Activated naive CD8-positive, alpha-beta T cell treated with anti-CD3 and anti-CD28 coated beads for 36 hours (primary cell): ENCODE data around the gene SPNS1. TPM values are rescaled to one million over a fixed set of nuclear protein-coding genes. Genes with fewer than 3 reads are reported as not detected.
A peak's percentile ranks its signal among the peaks of the same experiment; 100 is the strongest.
"Not testable (repeated sequence)": the region's sequence is repeated elsewhere in the genome, so short reads cannot be mapped to it uniquely, and the experiment has no call there.

Experiments
- DNase-seq: peaks from one replicate; pipeline ENCODE4 v3.0.0; 2021
- H3K27ac Mint-ChIP-seq: one replicate; pipeline ENCODE4 v1.8.0; 2022; ENCODE audit warnings: mild to moderate bottlenecking, moderate library complexity, mixed read lengths
- H3K27me3 Mint-ChIP-seq: one replicate; pipeline ENCODE4 v1.8.0; 2022; ENCODE audit warnings: mild to moderate bottlenecking, mixed read lengths
- H3K36me3 Mint-ChIP-seq: one replicate; pipeline ENCODE4 v1.8.0; 2021; ENCODE audit warnings: mild to moderate bottlenecking, mixed read lengths
- H3K4me1 Mint-ChIP-seq: one replicate; pipeline ENCODE4 v1.8.0; 2021; ENCODE audit warnings: mixed read lengths
- H3K4me3 Mint-ChIP-seq: one replicate; pipeline ENCODE4 v1.8.0; 2022; ENCODE audit warnings: mild to moderate bottlenecking, moderate library complexity, mixed read lengths
- H3K9me3 Mint-ChIP-seq: one replicate; pipeline ENCODE4 v1.8.0; 2022; ENCODE audit warnings: mixed read lengths
- total RNA-seq, 2 experiments: library from RNA; stranded (reverse); gene quantifications; one replicate each; pipeline ENCODE4 v1.2.3, GENCODE V29; 2021

SPNS1 gene
- total RNA-seq: 10 to 100 TPM; 24.4 to 26.3 TPM

GRCh38 chr16:28974437-28975157, at the start of gene SPNS1:
SPNS1 (plus strand) TSS chr16:28974778; CDS start chr16:28975152, 374 bp downstream.
- peak within 1 kb of the TSS; percentile 95 for H3K4me3 Mint-ChIP-seq
- H3K4me1 Mint-ChIP-seq: peaks cover 27% of the 10 kb centered on the region
- no peaks in the 10 kb centered on the region for H3K9me3 Mint-ChIP-seq
- H3K27me3 Mint-ChIP-seq: no peaks in the 10 kb centered on the region
- peak; percentile 96 for DNase-seq
- peak within 1 kb of the TSS; percentile 95 for H3K27ac Mint-ChIP-seq
- H3K36me3 Mint-ChIP-seq: peaks cover 2% of the 10 kb centered on the region

- Mint-ChIP-seq H3K4me3 (peak overlapping the region; percentile 96), H3K4me1 (peaks cover 22% of the 10 kb centered on the region), H3K27me3 (no peaks in the 10 kb centered on the region)
These were observed 49.0 kb upstream of the SPNS1 start for GRCh38 chr16:28925386-28926228.

GRCh38 chr16:28926284-28926683, 48.3 kb upstream of the SPNS1 start:
- DNase-seq, H3K9me3 Mint-ChIP-seq, H3K36me3 Mint-ChIP-seq, H3K27me3 Mint-ChIP-seq: not testable (repeated sequence)
- Mint-ChIP-seq H3K4me3 (peak overlapping the region; percentile 96), H3K4me1 (peaks cover 29% of the 10 kb centered on the region), H3K27ac (peak overlapping the region; percentile 98)

More at GRCh38 chr16:28925386-28926228, 49.0 kb upstream of the SPNS1 start:
- peak overlapping the region; percentile 98 for H3K27ac Mint-ChIP-seq
- peaks cover 6% of the 10 kb centered on the region for H3K36me3 Mint-ChIP-seq
- peaks cover 3% of the 10 kb centered on the region for H3K9me3 Mint-ChIP-seq
- DNase-seq: peak; percentile 90

- no peak for DNase-seq
- Mint-ChIP-seq H3K27ac (no peak overlapping the region), H3K4me1 (peaks cover 29% of the 10 kb centered on the region), H3K9me3 (peaks cover 3% of the 10 kb centered on the region), H3K36me3 (no peaks in the 10 kb centered on the region), H3K27me3 (no peaks in the 10 kb centered on the region), H3K4me3 (no peak overlapping the region)
These were observed 46.8 kb upstream of the SPNS1 start for GRCh38 chr16:28927815-28928214.

- Mint-ChIP-seq H3K27ac (peak overlapping the region; percentile 67), H3K36me3 (peaks cover under 1% of the 10 kb centered on the region), H3K27me3 (no peaks in the 10 kb centered on the region), H3K9me3 (peaks cover 3% of the 10 kb centered on the region), H3K4me1 (peaks cover 19% of the 10 kb centered on the region), H3K4me3 (no peak overlapping the region)
- no peak for DNase-seq
These were observed 44.4 kb upstream of the SPNS1 start for GRCh38 chr16:28930203-28930602.

DNA sequence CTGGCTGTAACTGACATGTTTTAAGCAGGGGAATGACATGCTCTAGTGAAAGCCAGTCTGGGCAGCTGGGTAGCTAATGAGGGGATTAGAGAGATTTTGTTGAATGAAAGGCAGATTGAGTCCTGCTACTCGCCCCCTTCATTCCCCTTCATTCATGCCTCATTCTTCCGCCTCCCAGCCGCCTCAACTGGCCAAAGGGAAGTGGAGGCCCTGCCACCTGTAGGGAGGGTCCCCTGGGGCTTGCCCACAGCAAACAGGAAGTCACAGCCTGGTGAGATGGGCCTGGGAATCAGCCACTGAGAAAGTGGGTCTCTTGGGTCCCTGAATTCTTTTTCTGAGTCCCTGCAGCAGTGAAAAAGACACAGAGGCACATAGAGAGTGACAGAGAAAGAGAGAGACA, 43.9 kb upstream of the SPNS1 start:
- no peak overlapping the region for H3K4me3 Mint-ChIP-seq
- H3K27ac Mint-ChIP-seq: peak overlapping the region; percentile 67

GRCh38 chr16:28931801-28932225, 42.8 kb upstream of the SPNS1 start, which contains the start of gene CD19:
CD19 (plus strand) TSS chr16:28931971; CDS start chr16:28932001, 30 bp downstream.
- H3K9me3 Mint-ChIP-seq: no peaks in the 10 kb centered on the region
- H3K36me3 Mint-ChIP-seq: peaks cover 4% of the 10 kb centered on the region
- H3K27me3 Mint-ChIP-seq: no peaks in the 10 kb centered on the region
- peaks cover 25% of the 10 kb centered on the region for H3K4me1 Mint-ChIP-seq
- peak within 1 kb of the TSS; percentile 67 for H3K27ac Mint-ChIP-seq
- no peak for DNase-seq
- H3K4me3 Mint-ChIP-seq: peak within 1 kb of the TSS; percentile 47

More for the DNA sequence above, 43.9 kb upstream of the SPNS1 start:
- peaks cover 3% of the 10 kb centered on the region for H3K9me3 Mint-ChIP-seq
- no peak for DNase-seq
- H3K27me3 Mint-ChIP-seq: no peaks in the 10 kb centered on the region
- peaks cover 21% of the 10 kb centered on the region for H3K4me1 Mint-ChIP-seq
- peaks cover 4% of the 10 kb centered on the region for H3K36me3 Mint-ChIP-seq

- peaks cover 4% of the 10 kb centered on the region for H3K36me3 Mint-ChIP-seq
- H3K9me3 Mint-ChIP-seq: no peaks in the 10 kb centered on the region
- H3K27ac Mint-ChIP-seq: no peak overlapping the region
- peak overlapping the region; percentile 47 for H3K4me3 Mint-ChIP-seq
- no peaks in the 10 kb centered on the region for H3K27me3 Mint-ChIP-seq
- peaks cover 25% of the 10 kb centered on the region for H3K4me1 Mint-ChIP-seq
- DNase-seq: no peak
These were observed 42.0 kb upstream of the SPNS1 start for GRCh38 chr16:28932339-28933141.

GRCh38 chr16:28933171-28933570, 41.4 kb upstream of the SPNS1 start:
- Mint-ChIP-seq H3K4me3 (no peak overlapping the region), H3K9me3 (no peaks in the 10 kb centered on the region), H3K36me3 (peaks cover 4% of the 10 kb centered on the region), H3K27ac (no peak overlapping the region), H3K27me3 (no peaks in the 10 kb centered on the region), H3K4me1 (peaks cover 25% of the 10 kb centered on the region)
- no peak for DNase-seq

DNA sequence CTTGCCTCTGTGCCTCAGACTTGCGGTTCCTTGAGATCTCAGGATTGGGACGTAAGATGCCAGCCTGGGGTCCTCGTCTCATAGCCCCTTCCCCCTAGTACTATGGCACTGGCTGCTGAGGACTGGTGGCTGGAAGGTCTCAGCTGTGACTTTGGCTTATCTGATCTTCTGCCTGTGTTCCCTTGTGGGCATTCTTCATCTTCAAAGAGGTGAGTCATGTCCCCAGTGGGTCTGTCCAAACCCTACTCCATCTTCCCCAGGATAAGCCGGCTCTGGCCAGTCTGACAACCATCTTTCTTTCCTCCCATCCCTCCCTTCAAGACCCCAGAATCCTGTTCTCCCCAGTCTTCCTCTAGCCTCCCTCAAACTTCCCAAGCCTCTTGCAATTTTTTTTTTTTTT, 39.2 kb upstream of the SPNS1 start:
- Mint-ChIP-seq H3K9me3 (no peaks in the 10 kb centered on the region), H3K36me3 (peaks cover 4% of the 10 kb centered on the region), H3K4me1 (peaks cover 23% of the 10 kb centered on the region), H3K4me3 (peak overlapping the region; percentile 69), H3K27ac (no peak overlapping the region), H3K27me3 (no peaks in the 10 kb centered on the region)
- no peak for DNase-seq

GRCh38 chr16:28935924-28936783, 38.4 kb upstream of the SPNS1 start:
- no peaks in the 10 kb centered on the region for H3K27me3 Mint-ChIP-seq
- peak overlapping the region; percentile 69 for H3K4me3 Mint-ChIP-seq
- peak; percentile 89 for DNase-seq
- peaks cover 4% of the 10 kb centered on the region for H3K36me3 Mint-ChIP-seq
- peaks cover 15% of the 10 kb centered on the region for H3K4me1 Mint-ChIP-seq
- no peaks in the 10 kb centered on the region for H3K9me3 Mint-ChIP-seq
- peak overlapping the region; percentile 30 for H3K27ac Mint-ChIP-seq

- no peaks in the 10 kb centered on the region for H3K27me3 Mint-ChIP-seq
- peaks cover 4% of the 10 kb centered on the region for H3K36me3 Mint-ChIP-seq
- H3K4me1 Mint-ChIP-seq: peaks cover 13% of the 10 kb centered on the region
- H3K4me3 Mint-ChIP-seq: peak overlapping the region; percentile 69
- H3K9me3 Mint-ChIP-seq: no peaks in the 10 kb centered on the region
- DNase-seq: no peak
- H3K27ac Mint-ChIP-seq: no peak overlapping the region
These were observed 37.8 kb upstream of the SPNS1 start for GRCh38 chr16:28936784-28937155.

DNA sequence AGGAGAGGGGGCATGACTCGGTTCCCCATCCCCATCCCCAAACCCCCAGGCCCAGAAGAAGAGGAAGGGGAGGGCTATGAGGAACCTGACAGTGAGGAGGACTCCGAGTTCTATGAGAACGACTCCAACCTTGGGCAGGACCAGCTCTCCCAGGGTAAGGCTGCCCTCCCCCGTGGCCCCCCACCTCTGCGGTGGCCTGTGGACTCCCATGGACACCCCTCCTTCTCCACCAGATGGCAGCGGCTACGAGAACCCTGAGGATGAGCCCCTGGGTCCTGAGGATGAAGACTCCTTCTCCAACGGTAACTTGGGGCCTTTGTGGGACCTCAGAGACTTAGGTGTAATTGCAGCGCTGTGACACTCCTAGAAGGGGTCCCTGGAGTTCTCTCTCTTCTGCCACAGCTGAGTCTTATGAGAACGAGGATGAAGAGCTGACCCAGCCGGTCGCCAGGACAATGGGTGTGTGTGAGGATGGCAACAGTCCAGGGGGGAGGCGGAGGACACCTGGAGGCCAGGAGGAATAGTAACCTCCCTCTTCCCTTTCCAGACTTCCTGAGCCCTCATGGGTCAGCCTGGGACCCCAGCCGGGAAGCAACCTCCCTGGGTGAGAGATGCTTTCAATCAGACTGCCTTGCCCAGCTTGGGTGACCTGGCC, 37.2 kb upstream of the SPNS1 start:
- peaks cover 4% of the 10 kb centered on the region for H3K36me3 Mint-ChIP-seq
- DNase-seq: no peak
- H3K27ac Mint-ChIP-seq: peak overlapping the region; percentile 21
- H3K4me3 Mint-ChIP-seq: no peak overlapping the region
- H3K9me3 Mint-ChIP-seq: no peaks in the 10 kb centered on the region
- no peaks in the 10 kb centered on the region for H3K27me3 Mint-ChIP-seq
- peaks cover 13% of the 10 kb centered on the region for H3K4me1 Mint-ChIP-seq
